A549 (cell line): ENCODE results near the gene TMEM179. TPM values are rescaled to one million over a fixed set of nuclear protein-coding genes. Genes with fewer than 3 reads are reported as not detected.

Experiments used
- ATAC-seq, 2 experiments: fragments of 200-7000 bp in 1 of 2; fragments of >200 bp in 1 of 2; cut with Nextera tagmentation in 1 of 2; cut with Tn5 transposase in 1 of 2; 3 replicates each; pipeline versions ENCODE4 v1.8.0 to v1.9.1; 2018 to 2020; ENCODE audit warnings: mild to moderate bottlenecking in 1 of 2, moderate library complexity in 1 of 2
- CTCF ChIA-PET: fragments of 300-600 bp; sonication (Branson Sonifier 250); formaldehyde crosslinking; extraction: SDS; loops from one replicate; lab custom pipeline; 2021; ENCODE audit warnings: antibody characterized with exemption, inconsistent platforms; lab: Yijun Ruan, JAX
- POLR2A ChIA-PET: fragments of 350-600 bp; formaldehyde crosslinking; extraction: SDS; loops from one replicate; lab custom pipeline; 2021; ENCODE audit warnings: antibody characterized with exemption, inconsistent platforms; lab: Yijun Ruan, JAX
- DNase-seq, 2 experiments: peaks; one replicate each; pipeline versions ENCODE4 v3.0.0 to v3.0.0-alpha.2; 2011 to 2016; ENCODE audit warnings: low read depth in 1 of 2, low spot score in 1 of 2
- FAIRE-seq: peaks from 2 replicates; lab custom pipeline; 2011; peaks lifted over from hg19 to GRCh38; lab: Jason Lieb, UNC
- H3K27ac ChIP-seq, 2 experiments: fragments of >200 bp; sonication (Bioruptor Twin); formaldehyde crosslinking; 3 replicates each; pipeline ENCODE4 v1.5.1; 2016 to 2017
- H3K4me1 ChIP-seq: fragments of >200 bp; sonication (Bioruptor Twin); formaldehyde crosslinking; 3 replicates; pipeline ENCODE4 v1.6.1; 2016
- H3K4me2 ChIP-seq: fragments of >200 bp; sonication (Bioruptor Twin); formaldehyde crosslinking; 3 replicates; pipeline ENCODE4 v1.6.1; 2016
- H3K4me3 ChIP-seq: fragments of >200 bp; sonication (Bioruptor Twin); formaldehyde crosslinking; 3 replicates; pipeline ENCODE4 v1.5.1; 2016
- H3K9me3 ChIP-seq: fragments of >200 bp; sonication (Bioruptor Twin); formaldehyde crosslinking; 3 replicates; pipeline ENCODE4 v1.6.1; 2016
- CBX2 ChIP-seq: fragments of 200-600 bp; sonication (generic); IDR thresholded peaks from 2 replicates; pipeline ENCODE4 v1.6.1; 2016; ENCODE audit warnings: low read depth, mild to moderate bottlenecking, borderline replicate concordance
- CEBPB ChIP-seq, 2 experiments: fragments of >200 bp in 1 of 2; sonication (Bioruptor Twin) in 1 of 2; formaldehyde crosslinking in 1 of 2; IDR thresholded peaks; 2 replicates each; pipeline ENCODE4 v1.6.1; 2012 to 2016
- CHD2 ChIP-seq: fragments of 150-350 bp; IDR thresholded peaks from 2 replicates; pipeline ENCODE4 v1.6.1; 2014; ENCODE audit warnings: low read length; ENCODE audit not compliant: partially characterized antibody
- EP300 ChIP-seq, 2 experiments: fragments of >200 bp; sonication (Bioruptor Twin); formaldehyde crosslinking; IDR thresholded peaks; 2 replicates in 1 of 2; 3 replicates in 1 of 2; pipeline ENCODE4 v1.6.1; 2016 to 2017
- ESRRA ChIP-seq: fragments of 150-350 bp; IDR thresholded peaks from 2 replicates; pipeline ENCODE4 v1.6.1; 2014; ENCODE audit warnings: mild to moderate bottlenecking, low read length, borderline replicate concordance
- FOSB ChIP-seq: fragments of 250-450 bp; sonication (Bioruptor Pico); IDR thresholded peaks from 2 replicates; pipeline ENCODE4 v1.5.0; 2020; ENCODE audit warnings: mild to moderate bottlenecking, moderate library complexity
- FOXS1 ChIP-seq: fragments of 250-450 bp; sonication (Bioruptor Pico); IDR thresholded peaks from 2 replicates; pipeline ENCODE4 v1.5.0; 2020; ENCODE audit warnings: mild to moderate bottlenecking, moderate library complexity
- HEYL ChIP-seq: fragments of 250-450 bp; sonication (Bioruptor Pico); IDR thresholded peaks from 2 replicates; pipeline ENCODE4 v1.8.0; 2021; ENCODE audit warnings: mild to moderate bottlenecking, moderate library complexity
- HOXA7 ChIP-seq: fragments of 250-450 bp; sonication (Bioruptor Pico); IDR thresholded peaks from 2 replicates; pipeline ENCODE4 v1.5.0; 2020; ENCODE audit warnings: mild to moderate bottlenecking, moderate library complexity
- HOXB13 ChIP-seq: fragments of 250-450 bp; sonication (Bioruptor Pico); IDR thresholded peaks from 2 replicates; pipeline ENCODE4 v1.5.0; 2020; ENCODE audit warnings: low read depth, mild to moderate bottlenecking, moderate library complexity
- KDM1A ChIP-seq: fragments of 200-600 bp; sonication (generic); IDR thresholded peaks from 2 replicates; pipeline ENCODE4 v1.6.1; 2016; ENCODE audit warnings: low read depth, mild to moderate bottlenecking
- KDM5A ChIP-seq: fragments of 200-600 bp; sonication (generic); IDR thresholded peaks from 2 replicates; pipeline ENCODE4 v1.6.1; 2016; ENCODE audit warnings: antibody characterized with exemption, mild to moderate bottlenecking
- MAFK ChIP-seq: fragments of 450-650 bp; IDR thresholded peaks from 2 replicates; pipeline ENCODE4 v1.6.1; 2014; ENCODE audit not compliant: partially characterized antibody
- NPAS2 ChIP-seq: fragments of 250-450 bp; sonication (Bioruptor Pico); IDR thresholded peaks from 2 replicates; pipeline ENCODE4 v1.8.0; 2022; ENCODE audit warnings: mild to moderate bottlenecking, moderate library complexity, borderline replicate concordance
- POLR2A ChIP-seq: IDR thresholded peaks from 2 replicates; pipeline ENCODE4 v1.6.1; 2012; ENCODE audit warnings: mild to moderate bottlenecking, low read length
- RAD21 ChIP-seq, 2 experiments: fragments of >200 bp in 1 of 2; sonication (Bioruptor Twin) in 1 of 2; formaldehyde crosslinking in 1 of 2; IDR thresholded peaks in 1 of 2; conservative IDR thresholded peaks in 1 of 2; 2 replicates in 1 of 2; 3 replicates in 1 of 2; pipeline ENCODE4 v1.6.1; 2012 to 2018; ENCODE audit warnings: inconsistent platforms in 1 of 2
- RARB ChIP-seq: fragments of 250-450 bp; sonication (Bioruptor Pico); IDR thresholded peaks from 2 replicates; pipeline ENCODE4 v1.8.0; 2021; ENCODE audit warnings: mild to moderate bottlenecking, moderate library complexity
- RCOR1 ChIP-seq: fragments of 150-350 bp; IDR thresholded peaks from 2 replicates; pipeline ENCODE4 v1.6.1; 2014; ENCODE audit warnings: antibody characterized with exemption, low read length, low read depth
- SMC3 ChIP-seq: fragments of >200 bp; sonication (Bioruptor Twin); formaldehyde crosslinking; IDR thresholded peaks from 3 replicates; pipeline ENCODE4 v1.6.1; 2018; ENCODE audit warnings: inconsistent platforms
- WGBS: methylation state at CpG from one replicate; pipeline ENCODE4 v1.1.6; 2017; ENCODE audit errors: missing lambda C conversion rate; 5-methylcytosine and 5-hydroxymethylcytosine counted together
- polyA plus RNA-seq, 4 experiments: library from polyadenylated mRNA; depleted of rRNA in 3 of 4; stranded (reverse); fragments of >200 nt; fragmentation: RNase III in 1 of 4; extraction: RNeasy Plus Mini Kit Qiagen cat#74134 plus additional on column Dnase treatment in 1 of 4; gene quantifications; 2 replicates in 3 of 4; 3 replicates in 1 of 4; pipeline ENCODE4 v1.2.3, GENCODE V29; 2011 to 2017
- TF ChIP-seq, protein P1 (sequence below): fragments of 200-600 bp; sonication (generic); IDR thresholded peaks from 2 replicates; pipeline ENCODE4 v1.6.1; 2016; ENCODE audit warnings: antibody characterized with exemption, mild to moderate bottlenecking, moderate library complexity
- TF ChIP-seq, protein P2 (sequence below): fragments of 150-350 bp; IDR thresholded peaks from 2 replicates; pipeline ENCODE4 v1.6.1; 2014; ENCODE audit warnings: low read depth, mild to moderate bottlenecking, low read length
- TF ChIP-seq, protein P3 (sequence below): IDR thresholded peaks from 2 replicates; pipeline ENCODE4 v1.6.1; 2012

TMEM179 gene
- polyA plus RNA-seq, 2 of the 4 experiments (the other 2 are of a cell fraction): 0.63 TPM; not detected in 1

DNA sequence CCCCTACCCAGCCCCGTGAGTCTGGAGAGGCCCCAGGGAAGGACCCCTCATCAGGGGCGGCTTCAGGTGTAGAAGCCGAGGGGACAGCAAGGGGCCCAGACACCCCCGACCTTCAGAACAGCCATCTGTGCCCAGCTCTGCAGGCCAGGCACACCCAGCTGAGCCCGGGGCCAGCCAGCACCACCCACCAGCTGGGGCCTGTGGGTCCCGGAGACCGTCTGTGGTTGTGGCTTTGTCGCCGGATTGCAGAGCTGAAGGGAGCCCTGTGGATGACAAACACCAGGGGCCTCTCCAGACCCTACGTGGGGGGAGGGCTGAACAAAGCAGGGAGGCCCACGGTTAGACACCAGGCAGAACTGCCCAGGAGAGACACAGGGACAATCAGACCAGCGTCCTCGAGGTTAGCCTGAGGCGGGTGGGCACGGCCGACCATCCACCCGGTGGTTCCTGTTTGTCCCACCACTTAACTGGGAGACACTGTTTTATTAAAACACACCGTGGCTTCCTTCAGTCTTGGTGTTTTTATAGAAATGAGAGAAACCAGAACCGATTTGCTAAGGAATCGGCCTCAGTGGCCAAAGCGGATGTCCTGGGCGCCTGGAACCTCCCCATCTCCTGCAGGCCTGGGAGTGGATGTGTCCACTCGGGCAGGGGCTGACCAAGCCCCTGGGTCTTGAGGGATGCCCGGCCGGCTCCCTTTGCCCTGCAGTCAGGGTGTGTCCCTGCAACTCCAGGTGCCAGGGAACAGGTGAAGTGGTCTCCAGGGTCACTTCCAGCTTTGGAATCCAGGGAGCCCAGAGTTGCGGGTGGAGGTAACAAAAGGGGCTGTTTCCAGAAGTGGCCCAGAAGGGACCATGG is 15.0 kb downstream of the TMEM179 start:
- POLR2A ChIA-PET: no interaction called here
- 58% methylated on average over 22 of the region's 26 CpGs for WGBS
- Histone ChIP-seq H3K27ac (no peak overlapping the region), H3K4me1 (no peaks in the 10 kb centered on the region), H3K9me3 (no peaks in the 10 kb centered on the region), H3K4me3 (no peak overlapping the region), H3K4me2 (no peak overlapping the region)
- DNase-seq: no peak
- no peak for FAIRE-seq
- no peak for ATAC-seq
- TF ChIP-seq FOSB (CRISPR knock-in tag) (no peak), CBX2 (no peak), HEYL (CRISPR knock-in tag) (no peak), MAFK (no peak), KDM5A (no peak), CEBPB (IDR thresholded peaks at IDR 0.05) (no peak), NPAS2 (CRISPR knock-in tag) (no peak), FOXS1 (CRISPR knock-in tag) (no peak), POLR2A (no peak), ESRRA (no peak), HOXB13 (no peak), RARB (CRISPR knock-in tag) (no peak), EP300 (IDR thresholded peaks at IDR 0.05) (no peak), CHD2 (no peak), KDM1A (no peak), RCOR1 (no peak), RAD21 (conservative IDR thresholded peaks at IDR 0.05 in 1 of 2, IDR thresholded peaks at IDR 0.05 in 1 of 2) (no peak)
- TF ChIP-seq, protein P1, sequence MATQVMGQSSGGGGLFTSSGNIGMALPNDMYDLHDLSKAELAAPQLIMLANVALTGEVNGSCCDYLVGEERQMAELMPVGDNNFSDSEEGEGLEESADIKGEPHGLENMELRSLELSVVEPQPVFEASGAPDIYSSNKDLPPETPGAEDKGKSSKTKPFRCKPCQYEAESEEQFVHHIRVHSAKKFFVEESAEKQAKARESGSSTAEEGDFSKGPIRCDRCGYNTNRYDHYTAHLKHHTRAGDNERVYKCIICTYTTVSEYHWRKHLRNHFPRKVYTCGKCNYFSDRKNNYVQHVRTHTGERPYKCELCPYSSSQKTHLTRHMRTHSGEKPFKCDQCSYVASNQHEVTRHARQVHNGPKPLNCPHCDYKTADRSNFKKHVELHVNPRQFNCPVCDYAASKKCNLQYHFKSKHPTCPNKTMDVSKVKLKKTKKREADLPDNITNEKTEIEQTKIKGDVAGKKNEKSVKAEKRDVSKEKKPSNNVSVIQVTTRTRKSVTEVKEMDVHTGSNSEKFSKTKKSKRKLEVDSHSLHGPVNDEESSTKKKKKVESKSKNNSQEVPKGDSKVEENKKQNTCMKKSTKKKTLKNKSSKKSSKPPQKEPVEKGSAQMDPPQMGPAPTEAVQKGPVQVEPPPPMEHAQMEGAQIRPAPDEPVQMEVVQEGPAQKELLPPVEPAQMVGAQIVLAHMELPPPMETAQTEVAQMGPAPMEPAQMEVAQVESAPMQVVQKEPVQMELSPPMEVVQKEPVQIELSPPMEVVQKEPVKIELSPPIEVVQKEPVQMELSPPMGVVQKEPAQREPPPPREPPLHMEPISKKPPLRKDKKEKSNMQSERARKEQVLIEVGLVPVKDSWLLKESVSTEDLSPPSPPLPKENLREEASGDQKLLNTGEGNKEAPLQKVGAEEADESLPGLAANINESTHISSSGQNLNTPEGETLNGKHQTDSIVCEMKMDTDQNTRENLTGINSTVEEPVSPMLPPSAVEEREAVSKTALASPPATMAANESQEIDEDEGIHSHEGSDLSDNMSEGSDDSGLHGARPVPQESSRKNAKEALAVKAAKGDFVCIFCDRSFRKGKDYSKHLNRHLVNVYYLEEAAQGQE: no peak
- TF ChIP-seq, protein P2, sequence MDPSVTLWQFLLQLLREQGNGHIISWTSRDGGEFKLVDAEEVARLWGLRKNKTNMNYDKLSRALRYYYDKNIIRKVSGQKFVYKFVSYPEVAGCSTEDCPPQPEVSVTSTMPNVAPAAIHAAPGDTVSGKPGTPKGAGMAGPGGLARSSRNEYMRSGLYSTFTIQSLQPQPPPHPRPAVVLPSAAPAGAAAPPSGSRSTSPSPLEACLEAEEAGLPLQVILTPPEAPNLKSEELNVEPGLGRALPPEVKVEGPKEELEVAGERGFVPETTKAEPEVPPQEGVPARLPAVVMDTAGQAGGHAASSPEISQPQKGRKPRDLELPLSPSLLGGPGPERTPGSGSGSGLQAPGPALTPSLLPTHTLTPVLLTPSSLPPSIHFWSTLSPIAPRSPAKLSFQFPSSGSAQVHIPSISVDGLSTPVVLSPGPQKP: no peak
- TF ChIP-seq, protein P3, sequence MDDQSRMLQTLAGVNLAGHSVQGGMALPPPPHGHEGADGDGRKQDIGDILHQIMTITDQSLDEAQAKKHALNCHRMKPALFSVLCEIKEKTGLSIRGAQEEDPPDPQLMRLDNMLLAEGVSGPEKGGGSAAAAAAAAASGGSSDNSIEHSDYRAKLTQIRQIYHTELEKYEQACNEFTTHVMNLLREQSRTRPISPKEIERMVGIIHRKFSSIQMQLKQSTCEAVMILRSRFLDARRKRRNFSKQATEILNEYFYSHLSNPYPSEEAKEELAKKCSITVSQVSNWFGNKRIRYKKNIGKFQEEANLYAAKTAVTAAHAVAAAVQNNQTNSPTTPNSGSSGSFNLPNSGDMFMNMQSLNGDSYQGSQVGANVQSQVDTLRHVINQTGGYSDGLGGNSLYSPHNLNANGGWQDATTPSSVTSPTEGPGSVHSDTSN: no peak
- CTCF ChIA-PET: no interaction called here

- TF ChIP-seq SMC3: no peak
- no peak for TF ChIP-seq KDM1A
- TF ChIP-seq HOXA7 (CRISPR knock-in tag): no peak
- Histone ChIP-seq H3K4me3 (no peak overlapping the region), H3K27ac (no peak overlapping the region), H3K9me3 (no peaks in the 10 kb centered on the region), H3K4me2 (no peak overlapping the region), H3K4me1 (no peaks in the 10 kb centered on the region)
- POLR2A ChIA-PET: no interaction called here
- 77% methylated on average over 21 of the region's 38 CpGs for WGBS
- CTCF ChIA-PET: interaction anchor here (0.6 to 2.0 kb wide), 4 partner anchors 25 to 493 kb away, joined by 3 to 6 read pairs (median 4); no protein-coding TSS in a partner anchor
- FAIRE-seq (no peak), DNase-seq (no peak), ATAC-seq (no peak)
Observed at GRCh38 chr14:104588066-104588857, 16.3 kb downstream of the TMEM179 start.
